CD4-positive, alpha-beta T cell treated with Interleukin-4 for 1 hour (primary cell): Measurements from ENCODE around the gene PRPF31.
A peak's percentile ranks its signal among the peaks of the same experiment; 100 is the strongest.
"Not testable (repeated sequence)": the region's sequence is repeated elsewhere in the genome, so short reads cannot be mapped to it uniquely, and the experiment has no call there.

Source experiments
- DNase-seq, 2 donors: peaks; one replicate each; pipeline ENCODE4 v3.0.0-alpha.2; 2020 to 2022

Gene PRPF31

DNA sequence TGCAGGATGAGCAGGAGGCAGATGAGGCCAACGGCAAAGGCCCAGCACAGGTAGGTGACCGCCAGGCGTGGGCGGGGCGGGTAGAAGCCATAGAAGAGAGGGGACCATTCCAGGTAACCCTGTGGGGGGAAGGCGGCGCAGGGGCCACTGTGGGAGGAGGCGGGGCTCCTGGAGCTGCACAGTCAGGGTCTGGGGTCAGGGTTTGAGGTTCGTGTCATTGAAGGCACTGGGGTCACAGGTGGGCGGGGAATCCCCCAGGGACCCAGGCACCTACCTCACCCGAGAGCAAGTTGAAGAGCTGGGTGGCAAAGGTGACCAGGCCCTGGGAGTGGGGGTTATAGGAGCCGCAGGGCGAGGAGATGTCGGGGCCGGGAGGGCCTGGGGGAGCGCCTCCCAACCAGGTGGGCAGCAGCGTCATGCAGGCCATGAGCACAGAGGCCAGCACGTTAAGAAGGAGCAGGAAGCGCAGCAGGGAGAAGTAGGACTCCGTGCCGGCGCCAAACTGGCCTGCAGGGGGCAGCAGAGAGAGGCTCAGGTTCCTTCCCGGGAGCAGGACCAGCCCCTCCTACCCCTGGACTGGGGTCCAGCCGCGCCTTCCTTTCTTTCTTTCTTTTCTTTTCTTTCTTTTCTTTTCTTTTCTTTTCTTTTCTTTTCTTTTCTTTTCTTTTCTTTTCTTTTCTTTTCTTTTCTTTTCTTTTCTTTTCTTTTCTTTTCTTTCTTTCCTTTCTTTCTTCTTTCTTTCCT, 52.8 kb downstream of the PRPF31 start:
- DNase-seq: peak; percentile 86 to 87

DNA sequence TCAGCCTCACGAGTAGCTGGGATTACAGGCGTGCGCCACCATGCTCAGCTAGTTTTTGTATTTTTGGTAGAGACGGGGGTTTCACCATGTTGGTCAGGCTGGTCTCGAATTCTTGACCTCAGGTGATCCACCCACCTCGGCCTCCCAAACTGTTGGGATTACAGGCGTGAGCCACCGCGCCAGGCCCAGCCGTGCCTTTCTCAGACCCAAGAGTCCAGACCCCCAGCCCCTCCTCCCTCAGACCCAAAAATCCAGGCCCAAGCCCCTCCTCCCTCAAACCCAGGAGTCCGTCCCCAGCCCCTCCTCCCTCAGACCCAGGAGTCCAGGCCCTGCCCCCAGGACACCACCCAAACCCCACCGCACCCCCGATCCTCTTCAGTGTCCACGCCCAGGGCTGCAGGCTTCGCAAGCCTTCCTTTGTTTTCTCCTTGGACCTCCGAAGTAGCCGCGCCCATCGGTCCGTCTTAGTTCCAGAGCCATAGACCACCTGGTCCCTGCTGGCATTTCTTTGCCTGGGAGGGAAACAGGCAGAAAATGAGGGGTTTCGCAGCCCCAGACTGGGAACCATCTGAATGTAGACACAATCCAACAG, 53.7 kb downstream of the PRPF31 start:
- no peak for DNase-seq

DNA sequence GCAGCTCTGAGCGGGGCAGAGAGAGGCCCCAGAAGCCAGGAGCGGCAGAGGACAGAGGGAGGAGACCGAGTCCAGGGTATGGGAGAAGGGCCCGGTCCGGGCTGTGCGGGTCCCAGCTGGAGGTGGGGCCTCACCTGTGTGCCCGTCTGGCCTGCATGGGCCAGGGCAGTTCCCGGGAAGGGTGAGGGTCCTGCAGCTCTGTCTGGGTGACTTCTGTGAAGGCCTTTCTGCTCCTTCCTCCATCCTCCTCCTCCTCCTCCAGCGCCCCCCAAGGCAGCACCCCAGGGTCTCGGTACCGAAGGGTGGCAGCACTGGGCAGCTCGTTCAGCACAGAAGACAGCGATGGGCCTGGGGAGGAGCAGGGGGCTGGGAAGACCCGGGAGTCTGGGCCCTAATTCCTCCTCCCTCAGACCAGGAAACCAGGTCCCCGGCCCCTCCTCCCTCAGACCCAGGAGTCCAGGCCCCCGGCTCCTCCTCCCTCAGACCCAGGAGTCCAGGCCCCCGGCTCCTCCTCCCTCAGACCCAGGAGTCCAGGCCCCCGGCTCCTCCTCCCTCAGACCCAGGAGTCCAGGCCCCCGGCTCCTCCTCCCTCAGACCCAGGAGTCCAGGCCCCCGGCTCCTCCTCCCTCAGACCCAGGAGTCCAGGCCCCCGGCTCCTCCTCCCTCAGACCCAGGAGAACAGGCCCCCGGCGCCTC, 56.3 kb downstream of the PRPF31 start:
- DNase-seq: not testable (repeated sequence)

DNA sequence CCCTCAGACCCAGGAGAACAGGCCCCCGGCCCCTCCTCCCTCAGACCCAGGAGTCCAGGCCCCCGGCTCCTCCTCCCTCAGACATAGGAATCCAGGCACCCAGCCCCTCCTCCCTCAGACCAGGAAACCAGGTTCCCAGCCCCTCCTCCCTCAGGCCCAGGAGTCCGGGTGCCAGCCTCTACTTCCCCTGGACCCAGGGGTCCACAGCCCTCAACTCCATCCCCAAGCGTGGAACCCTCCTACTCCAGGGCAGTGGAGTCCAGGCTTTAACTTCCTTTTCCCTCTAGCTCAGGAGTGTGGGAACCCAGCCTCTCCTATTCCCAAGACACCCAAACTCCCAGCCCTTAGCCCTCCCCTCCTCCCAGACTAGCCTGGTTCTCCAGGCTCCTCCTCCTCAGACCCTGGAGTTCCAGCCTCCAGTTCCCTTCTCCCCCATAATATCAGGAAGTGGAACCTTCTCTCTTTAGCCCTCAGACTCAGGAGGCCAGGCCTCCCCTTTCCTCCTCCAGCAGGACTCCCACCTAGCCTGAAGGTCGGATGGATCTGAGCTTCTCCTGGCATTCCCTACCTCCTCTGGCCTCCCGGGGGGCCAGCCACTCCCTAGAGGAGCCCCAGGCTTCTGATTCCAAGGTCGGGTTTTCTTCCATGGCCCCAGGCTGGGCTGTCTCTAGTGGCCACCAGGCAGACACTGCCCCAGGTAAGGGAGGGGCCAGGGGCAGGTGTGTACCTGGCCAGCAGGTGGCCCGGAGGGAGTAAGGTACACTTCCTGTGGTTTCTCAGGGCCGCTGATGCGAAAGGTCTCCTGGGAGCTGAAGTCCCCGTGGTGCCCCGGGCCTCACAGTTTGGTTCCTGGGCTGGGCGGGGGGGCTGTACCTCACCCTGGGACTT, 57.2 kb downstream of the PRPF31 start, which contains the start of gene TMC4:
TMC4 (minus strand) TSS at position 690 of the 888 bp plus-strand sequence; CDS start at position 647, 43 bp downstream.
- DNase-seq: peak in 1 of 2 donors; percentile 24

DNA sequence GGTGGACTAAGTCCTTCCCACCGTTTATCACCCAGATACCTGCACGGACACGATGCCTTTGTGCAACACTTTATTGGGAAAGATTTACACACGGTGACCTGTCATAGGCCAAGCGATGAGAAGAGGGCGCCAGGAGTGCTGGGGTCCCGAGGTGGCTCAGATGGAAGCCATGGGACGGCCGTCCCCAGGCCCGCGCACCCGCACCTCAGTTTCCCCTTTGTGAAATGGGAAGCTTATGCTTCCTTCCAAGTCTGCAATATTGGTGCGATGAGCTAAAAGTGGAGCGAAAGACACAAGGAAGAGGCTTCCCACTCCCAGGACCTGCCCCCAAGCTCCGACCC, 57.8 kb downstream of the PRPF31 start:
- no peak for DNase-seq

DNA sequence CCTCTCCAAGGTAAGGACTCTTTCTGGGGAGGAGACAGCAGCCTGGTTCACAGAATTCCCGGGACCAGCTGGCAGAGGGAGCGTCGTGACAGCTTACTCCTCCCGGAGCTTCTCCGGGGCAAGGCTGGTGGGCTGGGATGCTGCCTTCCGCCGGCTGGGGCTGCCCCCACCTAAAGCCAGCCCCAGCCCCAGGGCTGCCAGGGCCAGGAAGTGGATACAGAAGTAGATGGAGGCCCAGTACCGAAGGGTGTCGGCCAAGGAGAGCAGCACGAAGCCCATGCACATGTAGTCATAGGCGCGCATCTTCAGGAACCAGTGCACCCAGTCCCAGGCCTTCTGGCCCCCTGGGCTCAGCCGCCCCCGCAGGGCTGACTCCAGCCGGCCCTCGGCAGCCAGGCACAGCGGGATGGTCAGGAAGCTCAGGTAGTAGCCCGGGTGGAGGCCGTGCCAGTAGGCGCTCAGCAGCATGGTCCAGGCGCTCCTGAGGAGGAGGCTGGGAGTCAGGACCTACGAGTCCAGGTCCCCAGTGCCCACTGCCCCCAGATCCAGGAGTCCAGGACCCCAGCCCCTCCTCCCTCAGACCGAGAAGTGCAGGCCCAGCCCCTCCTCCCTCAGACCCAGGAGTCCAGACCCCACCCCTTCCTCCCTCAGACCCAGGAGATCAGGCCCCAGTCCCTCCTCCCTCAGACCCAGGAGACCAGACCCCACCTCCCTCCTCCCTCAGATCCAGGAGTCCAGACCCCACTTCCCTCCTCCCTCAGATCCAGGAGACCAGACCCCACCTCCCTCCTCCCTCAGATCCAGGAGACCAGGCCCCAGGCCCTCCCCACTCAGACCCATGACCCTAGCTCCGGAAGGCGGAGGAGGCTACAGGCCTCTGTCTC, 58.6 kb downstream of the PRPF31 start:
- no peak for DNase-seq

DNA sequence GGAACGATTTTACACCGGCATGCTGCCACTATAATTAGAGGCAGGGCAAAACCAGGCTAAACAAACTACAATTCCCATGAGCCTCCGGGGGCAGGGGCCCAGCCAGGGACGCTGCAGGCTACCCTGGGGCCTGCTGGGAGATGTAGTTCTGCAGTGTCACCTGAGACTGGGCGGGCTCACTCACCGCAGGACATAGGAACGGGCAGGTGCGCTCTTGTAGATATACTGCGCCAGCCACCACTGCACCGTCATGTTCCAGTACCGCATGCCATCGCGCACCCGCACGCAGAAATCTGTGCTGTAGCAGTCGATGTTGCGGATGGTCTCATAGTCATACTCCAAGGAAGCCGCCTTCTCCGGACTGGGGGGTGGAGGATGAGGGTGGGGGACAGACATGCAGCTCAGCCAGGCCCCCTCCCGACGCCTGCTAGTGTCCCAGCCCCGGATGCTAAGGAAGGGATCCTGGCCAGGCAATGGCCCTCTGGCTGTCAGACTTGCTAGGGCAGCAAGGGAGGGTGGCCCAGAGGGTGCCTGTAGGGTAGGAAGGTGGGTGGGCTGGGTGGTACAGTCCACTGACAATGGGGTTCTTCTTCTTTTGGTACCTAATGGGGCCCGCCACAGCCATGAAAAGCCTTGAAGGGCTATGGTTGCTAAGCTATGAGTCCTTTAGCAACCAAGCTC, 63.2 kb downstream of the PRPF31 start:
- peak; percentile 33 to 49 for DNase-seq

DNA sequence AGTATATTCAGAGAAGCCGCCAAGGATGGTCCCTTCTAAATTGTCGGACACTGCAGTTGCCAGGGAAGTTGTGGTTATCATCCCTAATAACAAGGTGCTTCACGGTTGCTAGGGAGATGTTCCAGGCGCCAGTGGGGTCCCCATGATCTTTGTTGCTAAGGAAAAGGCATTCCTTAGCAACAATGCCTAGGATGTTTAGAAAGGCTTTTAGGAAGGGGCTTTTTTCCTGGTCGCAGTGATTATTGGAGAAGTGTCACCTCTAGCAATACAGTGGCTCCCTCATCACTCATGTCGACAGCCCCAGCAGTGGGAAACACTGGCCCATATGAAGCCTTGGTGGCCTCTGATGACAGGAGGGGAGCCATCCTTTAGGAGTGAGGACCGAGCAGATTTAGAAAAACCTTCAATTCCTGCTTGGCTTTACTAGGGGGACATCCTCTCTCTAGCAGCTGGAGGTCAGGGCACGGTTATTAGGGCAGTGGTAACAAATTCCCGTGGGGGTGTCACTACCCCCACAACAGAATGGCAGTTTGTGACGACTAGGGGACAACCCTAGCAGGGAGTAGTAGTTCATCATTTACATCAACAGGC, 63.8 kb downstream of the PRPF31 start:
- no peak for DNase-seq

DNA sequence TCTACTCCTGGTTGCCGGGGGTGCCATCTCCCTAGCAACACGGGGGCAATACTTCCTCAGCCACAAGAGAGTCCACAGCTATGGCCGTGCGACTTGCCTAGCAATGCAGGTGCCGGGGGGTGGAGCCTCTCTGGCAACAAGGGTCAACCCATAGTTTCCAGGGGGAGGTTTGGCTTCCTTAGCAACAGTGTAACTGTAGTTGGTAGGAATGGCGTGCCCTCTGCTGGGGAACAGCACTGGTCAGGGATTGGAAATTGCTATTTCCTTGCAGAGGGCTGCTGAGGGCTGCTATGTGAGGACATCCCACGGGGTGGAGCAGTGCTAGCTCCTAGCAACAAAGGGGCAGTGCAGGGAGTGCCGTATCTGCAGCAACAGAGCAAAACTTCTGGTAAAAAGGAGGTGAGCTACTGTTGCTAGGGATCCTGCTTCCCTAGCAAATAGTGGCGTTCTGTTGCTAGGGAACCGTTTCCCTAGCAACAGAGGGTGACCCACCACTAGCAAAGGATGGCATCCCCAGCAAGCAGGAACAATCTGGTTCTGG, 64.4 kb downstream of the PRPF31 start:
- peak in 1 of 2 donors; percentile 40 for DNase-seq

DNA sequence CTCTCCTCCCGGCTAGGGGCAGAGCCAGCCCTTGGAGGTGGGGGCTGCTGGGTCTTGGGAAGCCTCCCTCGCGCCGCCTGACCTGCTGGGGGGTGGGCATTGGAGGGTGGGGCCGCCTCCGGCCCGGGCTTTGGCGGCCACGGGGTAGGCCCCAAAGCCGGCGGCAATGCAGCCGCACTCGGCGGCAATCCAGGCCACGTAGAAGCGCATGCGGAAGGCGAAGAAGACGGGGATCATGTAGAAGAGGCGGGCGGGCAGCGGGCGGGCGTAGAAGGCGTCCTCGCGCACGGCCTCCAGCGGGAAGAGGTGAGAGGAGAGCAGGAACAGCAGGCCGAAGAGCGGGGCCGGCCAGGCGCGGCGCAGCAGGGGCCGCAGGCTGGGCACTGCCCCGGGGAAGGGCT, 65.1 kb downstream of the PRPF31 start:
- no peak for DNase-seq
